Suppressor macrophage (primary cell): Measurements from ENCODE around the gene YOD1.

ENCODE experiments used
- DNase-seq, 4 experiments: peaks; one replicate each; pipeline ENCODE4 v3.0.0-alpha.2; 2020 to 2022

The YOD1 gene

GRCh38 chr1:207006914-207007313, 44.1 kb downstream of the YOD1 start:
- no peak for DNase-seq

GRCh38 chr1:207006083-207006482, 44.9 kb downstream of the YOD1 start:
- no peak for DNase-seq

GRCh38 chr1:207004931-207005830, 45.8 kb downstream of the YOD1 start:
- peak; percentile 49 to 80 (median 67) for DNase-seq

GRCh38 chr1:207003210-207003609, 47.8 kb downstream of the YOD1 start:
- no peak for DNase-seq

- DNase-seq = no peak
Measured at GRCh38 chr1:207002724-207003146, 48.3 kb downstream of the YOD1 start.

- no peak for DNase-seq
Measured at GRCh38 chr1:207001492-207002245, 49.3 kb downstream of the YOD1 start.

GRCh38 chr1:207000651-207001291, 50.2 kb downstream of the YOD1 start:
- no peak for DNase-seq

- peak in 1 of 4 experiments; percentile 41 for DNase-seq
Measured at GRCh38 chr1:206998816-206999215, 52.2 kb downstream of the YOD1 start.
